Suprapubic skin (tissue), 4 donors: ENCODE data around the gene CTF1. TPM values are rescaled to one million over a fixed set of nuclear protein-coding genes. Genes with fewer than 3 reads are reported as not detected.
"Not testable (repeated sequence)": the region's sequence is repeated elsewhere in the genome, so short reads cannot be mapped to it uniquely, and the experiment has no call there.

Source experiments
- DNase-seq, 2 donors: peaks; one replicate each; pipeline ENCODE4 v3.0.0-alpha.2; 2019; ENCODE audit warnings: low spot score in 2 of 2
- H3K27ac ChIP-seq: fragments of 200-600 bp; sonication (generic); one replicate; pipeline ENCODE4 v1.5.1; 2019
- H3K27me3 ChIP-seq: fragments of 200-600 bp; sonication (generic); one replicate; pipeline ENCODE4 v1.5.1; 2019
- H3K36me3 ChIP-seq: fragments of 200-600 bp; sonication (generic); one replicate; pipeline ENCODE4 v1.5.1; 2019
- H3K4me1 ChIP-seq: fragments of 200-600 bp; sonication (generic); one replicate; pipeline ENCODE4 v1.5.1; 2019
- H3K4me3 ChIP-seq: fragments of 200-600 bp; sonication (generic); one replicate; pipeline ENCODE4 v1.5.1; 2019; ENCODE audit warnings: mild to moderate bottlenecking
- H3K9me3 ChIP-seq: fragments of 200-600 bp; sonication (generic); one replicate; pipeline ENCODE4 v1.5.1; 2019
- EP300 ChIP-seq: sonication (generic); formaldehyde crosslinking; IDR thresholded peaks from one replicate; pipeline ENCODE4 v1.6.1; 2017; ENCODE audit warnings: antibody characterized with exemption
- POLR2A ChIP-seq, 2 donors: fragments of 450-650 bp; IDR thresholded peaks; one replicate each; pipeline ENCODE4 v1.6.1; 2017; ENCODE audit warnings: antibody characterized with exemption in 2 of 2, mild to moderate bottlenecking in 2 of 2, moderate library complexity in 2 of 2
- POLR2AphosphoS5 ChIP-seq, 3 donors: sonication (generic); formaldehyde crosslinking; IDR thresholded peaks; one replicate each; pipeline ENCODE4 v1.6.1; 2017; ENCODE audit warnings: antibody characterized with exemption in 3 of 3
- WGBS: methylation state at CpG from one replicate; pipeline ENCODE4 v1.1.5; 2018; 5-methylcytosine and 5-hydroxymethylcytosine counted together
- total RNA-seq, 4 donors: library from RNA; depleted of rRNA; stranded (reverse); fragments of >200 nt; gene quantifications; one replicate each; pipeline ENCODE4 v1.1.0, GENCODE V29; 2016
- TF ChIP-seq, protein P1 (sequence below), 2 donors: fragments of 200-600 bp in 1 of 2; fragments of 450-650 bp in 1 of 2; sonication (generic) in 1 of 2; IDR thresholded peaks; one replicate each; pipeline ENCODE4 v1.5.1; 2016 to 2019; ENCODE audit warnings: antibody characterized with exemption in 2 of 2, mild to moderate bottlenecking in 1 of 2, moderate library complexity in 1 of 2

CTF1 gene
- total RNA-seq, 4 donors from 2014 or later, result 0.30 to 1.3 (median 0.71) TPM

DNA sequence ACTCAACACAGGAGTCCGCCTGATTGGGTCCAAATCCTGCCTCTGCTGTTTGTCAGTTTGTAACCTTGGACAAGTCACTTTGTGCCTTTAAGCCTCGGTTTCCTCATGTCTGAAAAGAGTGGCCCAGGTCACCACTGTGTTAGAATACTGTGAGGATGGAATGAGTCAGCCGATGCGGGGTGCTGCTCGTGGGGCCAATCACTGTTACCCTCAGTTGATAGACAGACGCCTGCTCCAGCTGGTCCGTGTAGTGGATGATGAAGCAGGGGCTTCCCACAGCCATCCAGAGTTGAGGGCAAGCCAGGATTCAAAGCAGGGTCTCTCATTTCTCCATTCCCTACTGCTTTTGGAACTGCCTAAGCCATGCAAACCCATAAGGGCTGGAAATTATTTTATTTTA, 32.8 kb downstream of the CTF1 start:
- Histone ChIP-seq H3K27ac (no peak overlapping the region), H3K4me1 (peaks cover 30% of the 10 kb centered on the region), H3K27me3 (no peaks in the 10 kb centered on the region), H3K9me3 (no peaks in the 10 kb centered on the region), H3K4me3 (no peak overlapping the region), H3K36me3 (peaks cover 48% of the 10 kb centered on the region)
- 64% methylated on average over 7 of the region's 7 CpGs for WGBS
- DNase-seq, result no peak
- no peak for TF ChIP-seq POLR2AphosphoS5 (IDR thresholded peaks at IDR 0.05)
- TF ChIP-seq EP300, result no peak
- no peak for TF ChIP-seq POLR2A (IDR thresholded peaks at IDR 0.05)
- TF ChIP-seq, protein P1, sequence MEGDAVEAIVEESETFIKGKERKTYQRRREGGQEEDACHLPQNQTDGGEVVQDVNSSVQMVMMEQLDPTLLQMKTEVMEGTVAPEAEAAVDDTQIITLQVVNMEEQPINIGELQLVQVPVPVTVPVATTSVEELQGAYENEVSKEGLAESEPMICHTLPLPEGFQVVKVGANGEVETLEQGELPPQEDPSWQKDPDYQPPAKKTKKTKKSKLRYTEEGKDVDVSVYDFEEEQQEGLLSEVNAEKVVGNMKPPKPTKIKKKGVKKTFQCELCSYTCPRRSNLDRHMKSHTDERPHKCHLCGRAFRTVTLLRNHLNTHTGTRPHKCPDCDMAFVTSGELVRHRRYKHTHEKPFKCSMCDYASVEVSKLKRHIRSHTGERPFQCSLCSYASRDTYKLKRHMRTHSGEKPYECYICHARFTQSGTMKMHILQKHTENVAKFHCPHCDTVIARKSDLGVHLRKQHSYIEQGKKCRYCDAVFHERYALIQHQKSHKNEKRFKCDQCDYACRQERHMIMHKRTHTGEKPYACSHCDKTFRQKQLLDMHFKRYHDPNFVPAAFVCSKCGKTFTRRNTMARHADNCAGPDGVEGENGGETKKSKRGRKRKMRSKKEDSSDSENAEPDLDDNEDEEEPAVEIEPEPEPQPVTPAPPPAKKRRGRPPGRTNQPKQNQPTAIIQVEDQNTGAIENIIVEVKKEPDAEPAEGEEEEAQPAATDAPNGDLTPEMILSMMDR (IDR thresholded peaks at IDR 0.05), result no peak

DNA sequence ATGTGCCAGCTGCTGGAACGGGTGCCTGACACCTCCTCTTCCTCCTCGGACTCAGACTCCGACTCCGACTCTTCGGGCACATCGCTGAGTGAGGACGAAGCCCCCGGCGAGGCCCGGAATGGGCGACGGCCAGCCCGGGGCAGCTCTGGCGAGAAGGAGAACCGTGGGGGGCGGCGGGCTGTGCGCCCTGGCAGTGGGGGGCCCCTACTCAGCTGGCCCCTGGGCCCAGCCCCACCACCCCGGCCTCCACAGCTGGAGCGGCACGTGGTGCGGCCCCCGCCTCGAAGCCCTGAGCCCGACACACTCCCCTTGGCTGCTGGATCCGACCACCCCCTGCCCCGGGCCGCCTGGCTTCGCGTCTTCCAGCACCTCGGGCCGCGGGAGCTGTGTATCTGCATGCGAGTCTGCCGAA, 33.8 kb downstream of the CTF1 start:
- Histone ChIP-seq H3K9me3 (no peaks in the 10 kb centered on the region), H3K27me3 (no peaks in the 10 kb centered on the region), H3K27ac (no peak overlapping the region), H3K4me1 (peaks cover 23% of the 10 kb centered on the region), H3K36me3 (peaks cover 48% of the 10 kb centered on the region), H3K4me3 (no peak overlapping the region)
- WGBS, result 92% methylated on average over 11 of the region's 35 CpGs
- no peak for DNase-seq
- TF ChIP-seq POLR2AphosphoS5 (IDR thresholded peaks at IDR 0.05) (no peak), POLR2A (IDR thresholded peaks at IDR 0.05) (no peak), EP300 (no peak)
- TF ChIP-seq, protein P1 (IDR thresholded peaks at IDR 0.05), result no peak

DNA sequence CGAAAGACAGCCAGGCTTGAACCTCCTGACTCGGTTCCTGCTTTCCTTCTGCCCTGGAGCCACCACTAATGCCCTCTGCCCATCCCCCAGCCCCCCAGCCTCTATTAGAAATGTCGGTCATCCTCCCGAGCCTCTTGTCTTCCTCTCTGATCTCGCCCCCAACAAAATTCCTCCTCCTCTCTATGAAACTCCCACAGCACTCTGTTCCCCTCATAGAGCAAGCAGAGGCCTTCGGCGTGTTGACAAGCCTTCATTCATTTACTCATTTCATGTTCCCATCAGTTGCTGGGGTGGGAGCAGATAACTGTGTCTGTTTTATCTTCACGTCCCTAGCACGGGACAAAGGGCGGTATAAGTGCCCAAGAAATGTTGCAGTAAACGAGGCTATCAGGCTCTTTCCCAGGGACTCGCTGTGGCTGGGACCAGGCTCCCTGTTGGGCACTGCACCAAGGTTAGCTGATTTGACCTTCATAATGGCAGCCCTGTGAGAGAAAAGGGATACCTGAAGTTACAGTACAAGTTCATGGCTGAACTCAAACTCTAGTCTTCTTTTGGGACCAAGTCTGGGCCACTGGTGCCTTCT, 34.7 kb downstream of the CTF1 start:
- Histone ChIP-seq H3K4me3 (no peak overlapping the region), H3K27ac (no peak overlapping the region), H3K4me1 (peaks cover 19% of the 10 kb centered on the region), H3K27me3 (no peaks in the 10 kb centered on the region), H3K36me3 (peaks cover 48% of the 10 kb centered on the region), H3K9me3 (no peaks in the 10 kb centered on the region)
- DNase-seq, result no peak
- no peak for TF ChIP-seq POLR2A (IDR thresholded peaks at IDR 0.05)
- no peak for TF ChIP-seq EP300
- TF ChIP-seq, protein P1 (IDR thresholded peaks at IDR 0.05), result no peak
- no peak for TF ChIP-seq POLR2AphosphoS5 (IDR thresholded peaks at IDR 0.05)
- 72% methylated on average over 12 of the region's 12 CpGs for WGBS

DNA sequence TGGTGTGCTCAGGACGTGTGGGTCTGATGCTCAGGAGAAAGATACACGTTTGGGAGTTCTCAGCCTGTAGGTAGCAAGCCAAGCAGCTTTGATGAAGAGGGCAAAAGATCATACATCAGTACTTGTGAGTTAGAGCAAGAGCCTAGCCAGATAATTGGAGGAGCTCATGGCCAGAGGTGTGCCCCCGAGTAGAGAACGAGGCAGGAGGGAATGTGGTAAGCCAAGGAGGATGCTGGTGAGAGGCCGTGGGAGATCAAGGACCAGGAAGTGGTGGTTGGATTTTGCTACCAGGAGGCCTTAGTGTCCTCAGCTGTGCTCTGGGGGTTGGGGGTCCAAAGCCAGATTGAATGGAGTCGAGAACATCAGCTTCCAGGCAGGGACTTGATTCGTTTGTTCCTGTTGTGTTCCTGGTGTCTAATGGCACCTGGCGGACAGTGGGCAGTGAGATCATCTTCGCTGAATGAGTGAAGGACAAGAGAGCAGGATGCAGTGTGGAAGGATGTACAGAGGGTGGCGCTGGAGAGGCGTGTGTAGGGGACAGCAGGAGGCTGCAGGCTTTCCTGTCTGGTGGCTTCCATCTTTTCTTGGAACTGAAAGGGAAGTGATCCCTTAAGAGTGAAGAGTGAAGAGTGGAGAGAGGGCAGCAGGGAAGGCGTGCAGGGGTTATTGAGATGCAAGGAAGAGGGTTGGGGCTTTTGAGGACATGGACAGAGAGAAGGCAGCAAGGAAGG, 38.6 kb downstream of the CTF1 start:
- Histone ChIP-seq H3K36me3 (peaks cover 43% of the 10 kb centered on the region), H3K9me3 (no peaks in the 10 kb centered on the region), H3K27me3 (no peaks in the 10 kb centered on the region), H3K27ac (no peak overlapping the region), H3K4me1 (peaks cover 14% of the 10 kb centered on the region), H3K4me3 (no peak overlapping the region)
- DNase-seq, result peak in 1 of 2 donors; percentile 71
- TF ChIP-seq POLR2AphosphoS5 (IDR thresholded peaks at IDR 0.05), result no peak
- TF ChIP-seq, protein P1 (IDR thresholded peaks at IDR 0.05), result peak; percentile 18 to 62
- no peak for TF ChIP-seq POLR2A (IDR thresholded peaks at IDR 0.05)
- 63% methylated on average over 12 of the region's 12 CpGs for WGBS

DNA sequence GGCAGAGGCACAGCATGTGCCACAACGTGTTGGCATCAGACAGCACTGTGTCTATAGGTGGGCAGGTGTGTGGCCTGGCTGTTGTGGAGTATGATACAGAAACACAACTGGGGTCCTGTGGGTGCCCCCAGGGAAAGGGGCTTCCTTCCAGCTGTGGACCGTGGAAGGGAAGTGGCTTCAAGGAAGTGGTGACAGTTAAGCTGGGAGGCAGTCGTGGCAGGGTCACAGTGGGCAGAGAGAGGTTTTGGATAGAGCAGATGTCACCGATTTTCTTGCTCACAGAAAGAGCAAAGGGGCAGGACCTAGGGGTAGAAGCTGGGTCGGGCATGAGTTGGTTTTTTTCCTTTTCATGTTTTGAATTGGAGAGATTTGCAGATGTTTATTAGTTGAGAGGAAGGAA, 41.3 kb downstream of the CTF1 start:
- no peaks in the 10 kb centered on the region for H3K9me3 ChIP-seq
- 53% methylated on average over 5 of the region's 5 CpGs for WGBS
- H3K27me3 ChIP-seq, result no peaks in the 10 kb centered on the region
- no peak for DNase-seq
- H3K36me3 ChIP-seq, result peaks cover 17% of the 10 kb centered on the region
- peaks cover 25% of the 10 kb centered on the region for H3K4me1 ChIP-seq
- H3K4me3 ChIP-seq, result no peak overlapping the region
- TF ChIP-seq POLR2A (IDR thresholded peaks at IDR 0.05), result no peak
- no peak for TF ChIP-seq POLR2AphosphoS5 (IDR thresholded peaks at IDR 0.05)
- TF ChIP-seq, protein P1 (IDR thresholded peaks at IDR 0.05), result no peak
- TF ChIP-seq EP300, result no peak
- no peak overlapping the region for H3K27ac ChIP-seq

DNA sequence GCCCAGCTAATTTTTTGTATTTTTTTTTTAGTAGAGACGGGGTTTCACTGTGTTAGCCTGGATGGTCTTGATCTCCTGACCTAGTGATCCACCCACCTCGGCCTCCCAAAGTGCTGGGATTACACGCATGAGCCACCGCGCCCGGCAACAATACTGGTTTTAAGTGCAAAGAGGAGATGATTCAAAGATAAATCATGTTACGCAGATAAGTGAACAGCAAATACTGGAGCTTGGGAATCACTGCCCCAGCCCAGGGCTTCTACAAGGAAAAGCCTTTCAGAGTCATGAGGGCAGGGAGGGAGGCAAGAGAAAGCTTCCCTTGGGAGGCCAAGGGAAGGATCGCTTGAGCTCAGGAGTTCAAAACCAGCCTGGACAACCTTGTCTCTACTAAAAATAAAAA, 43.2 kb downstream of the CTF1 start:
- not testable (repeated sequence) for H3K27me3 ChIP-seq, H3K27ac ChIP-seq, DNase-seq, H3K9me3 ChIP-seq, H3K4me3 ChIP-seq
- H3K36me3 ChIP-seq, result peaks cover 20% of the 10 kb centered on the region
- WGBS, result 91% methylated on average over 8 of the region's 8 CpGs
- peaks cover 25% of the 10 kb centered on the region for H3K4me1 ChIP-seq
